ENCODE results near the gene GLIPR1L2.
A peak's percentile ranks its signal among the peaks of the same experiment; 100 is the strongest.
"Not testable (repeated sequence)": the region's sequence is repeated elsewhere in the genome, so short reads cannot be mapped to it uniquely, and the experiment has no call there.

GLIPR1L2 gene

DNA sequence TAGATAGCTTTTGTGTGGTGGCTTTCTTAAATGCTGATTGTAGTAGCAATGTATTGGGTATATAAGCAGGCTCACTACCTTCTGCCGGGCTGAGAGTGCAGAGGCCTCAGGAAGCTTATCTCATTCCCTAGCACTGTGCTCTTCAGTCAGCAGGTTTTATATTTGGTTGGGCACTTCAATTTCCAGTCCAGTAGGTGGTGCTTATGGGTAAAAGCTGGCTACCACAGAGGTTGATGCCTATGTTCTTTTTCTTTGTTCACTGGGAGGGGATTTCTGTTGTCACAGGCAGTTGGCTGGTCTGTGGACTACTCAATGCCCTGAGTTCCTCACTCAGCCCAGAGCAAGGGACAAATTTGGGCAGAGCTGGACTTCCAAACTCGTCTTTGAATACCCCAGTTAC, 46.7 kb downstream of the GLIPR1L2 start:
- H3K9ac ChIP-seq (ENCODE audit: low read length): no peak overlapping the region
- no peak overlapping the region for H2AFZ ChIP-seq (ENCODE audit: low read depth, low read length)
- H3K79me2 ChIP-seq (ENCODE audit: low read length): no peaks in the 10 kb centered on the region
- H3K27ac ChIP-seq (ENCODE audit: low read length): no peak overlapping the region
- H3K4me3 ChIP-seq (ENCODE audit: low read length): no peak overlapping the region
- no peaks in the 10 kb centered on the region for H4K20me1 ChIP-seq (ENCODE audit: insufficient read depth, low read length)
- H3K4me2 ChIP-seq (ENCODE audit: low read length): no peak overlapping the region
- TF ChIP-seq, protein P1, sequence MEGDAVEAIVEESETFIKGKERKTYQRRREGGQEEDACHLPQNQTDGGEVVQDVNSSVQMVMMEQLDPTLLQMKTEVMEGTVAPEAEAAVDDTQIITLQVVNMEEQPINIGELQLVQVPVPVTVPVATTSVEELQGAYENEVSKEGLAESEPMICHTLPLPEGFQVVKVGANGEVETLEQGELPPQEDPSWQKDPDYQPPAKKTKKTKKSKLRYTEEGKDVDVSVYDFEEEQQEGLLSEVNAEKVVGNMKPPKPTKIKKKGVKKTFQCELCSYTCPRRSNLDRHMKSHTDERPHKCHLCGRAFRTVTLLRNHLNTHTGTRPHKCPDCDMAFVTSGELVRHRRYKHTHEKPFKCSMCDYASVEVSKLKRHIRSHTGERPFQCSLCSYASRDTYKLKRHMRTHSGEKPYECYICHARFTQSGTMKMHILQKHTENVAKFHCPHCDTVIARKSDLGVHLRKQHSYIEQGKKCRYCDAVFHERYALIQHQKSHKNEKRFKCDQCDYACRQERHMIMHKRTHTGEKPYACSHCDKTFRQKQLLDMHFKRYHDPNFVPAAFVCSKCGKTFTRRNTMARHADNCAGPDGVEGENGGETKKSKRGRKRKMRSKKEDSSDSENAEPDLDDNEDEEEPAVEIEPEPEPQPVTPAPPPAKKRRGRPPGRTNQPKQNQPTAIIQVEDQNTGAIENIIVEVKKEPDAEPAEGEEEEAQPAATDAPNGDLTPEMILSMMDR (IDR thresholded peaks at IDR 0.05; ENCODE audit: low read depth, low read length): peak; percentile 24
- TF ChIP-seq EZH2phosphoT487 (IDR thresholded peaks at IDR 0.05; ENCODE audit: low read depth): no peak
- no peaks in the 10 kb centered on the region for H3K27me3 ChIP-seq (ENCODE audit: low read depth, low read length)
- H3K36me3 ChIP-seq (replicated peaks; ENCODE audit: low read depth, low read length): no peaks in the 10 kb centered on the region
- peaks cover 6% of the 10 kb centered on the region; the same call in 1 of the 2 replicates for H3K9me3 ChIP-seq (ENCODE audit: insufficient read depth, low read length)
- H3K4me1 ChIP-seq (ENCODE audit: low read length): no peaks in the 10 kb centered on the region

DNA sequence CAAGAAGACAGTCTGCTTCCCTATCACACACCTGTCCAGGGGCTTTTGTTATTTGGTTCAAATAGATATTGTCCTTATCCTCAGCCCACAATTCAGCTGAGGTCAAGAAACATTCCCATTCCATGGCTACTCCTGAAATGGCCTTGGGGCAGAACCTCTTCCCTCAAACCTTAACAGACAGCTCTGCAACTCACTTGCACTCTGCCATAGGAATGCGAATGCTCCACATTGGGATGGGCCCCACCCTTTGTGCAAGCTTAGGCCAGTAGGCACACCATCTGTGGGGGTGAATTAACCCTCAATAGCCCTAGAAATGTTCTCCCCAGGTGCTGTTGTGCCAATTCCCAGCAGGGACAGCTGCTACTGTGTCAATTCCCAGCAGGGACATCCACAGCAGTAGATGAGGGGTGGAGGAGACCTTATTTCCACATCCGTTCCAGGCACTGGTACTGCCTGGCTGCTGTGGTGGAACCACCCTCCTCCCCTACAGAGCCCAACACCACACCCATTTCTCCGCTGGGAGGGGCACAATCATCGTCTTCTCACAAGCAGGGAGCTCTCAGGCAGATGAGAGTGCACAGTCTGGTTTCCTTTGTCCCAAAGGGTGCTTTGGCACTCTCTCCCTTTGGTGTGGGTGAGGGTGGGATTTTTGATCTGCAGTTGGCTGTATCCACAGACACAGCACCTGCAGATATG, 47.3 kb downstream of the GLIPR1L2 start:
- H2AFZ ChIP-seq (ENCODE audit: low read depth, low read length): no peak overlapping the region
- no peaks in the 10 kb centered on the region for H3K79me2 ChIP-seq (ENCODE audit: low read length)
- H3K4me2 ChIP-seq (ENCODE audit: low read length): no peak overlapping the region
- no peak overlapping the region for H3K4me3 ChIP-seq (ENCODE audit: low read length)
- H3K9ac ChIP-seq (ENCODE audit: low read length): no peak overlapping the region
- no peaks in the 10 kb centered on the region for H3K36me3 ChIP-seq (replicated peaks; ENCODE audit: low read depth, low read length)
- no peaks in the 10 kb centered on the region for H4K20me1 ChIP-seq (ENCODE audit: insufficient read depth, low read length)
- peaks cover 6% of the 10 kb centered on the region; the same call in 1 of the 2 replicates for H3K9me3 ChIP-seq (ENCODE audit: insufficient read depth, low read length)
- H3K4me1 ChIP-seq (ENCODE audit: low read length): no peaks in the 10 kb centered on the region
- H3K27ac ChIP-seq (ENCODE audit: low read length): no peak overlapping the region
- no peaks in the 10 kb centered on the region for H3K27me3 ChIP-seq (ENCODE audit: low read depth, low read length)
- no peak for TF ChIP-seq EZH2phosphoT487 (IDR thresholded peaks at IDR 0.05; ENCODE audit: low read depth)
- TF ChIP-seq, protein P1 (IDR thresholded peaks at IDR 0.05; ENCODE audit: low read depth, low read length): no peak

DNA sequence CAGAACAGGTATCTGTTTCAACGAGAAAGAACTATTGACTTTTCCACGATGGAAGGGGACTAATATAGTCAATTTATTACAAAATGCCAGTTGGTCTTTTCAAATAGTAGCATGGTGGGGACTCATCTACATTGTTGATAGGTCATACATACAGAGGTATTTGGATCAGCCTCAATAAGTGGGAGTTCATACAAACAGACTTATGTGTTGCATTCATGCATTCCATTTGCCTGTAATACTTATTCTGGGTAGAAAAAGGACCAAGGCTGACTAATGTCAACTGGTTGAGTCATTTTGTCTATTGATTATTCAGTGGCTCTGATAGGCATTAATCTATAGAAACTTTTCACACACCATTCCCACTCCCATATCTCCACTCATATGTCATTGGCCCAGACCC, 48.2 kb downstream of the GLIPR1L2 start:
- TF ChIP-seq EZH2phosphoT487 (IDR thresholded peaks at IDR 0.05; ENCODE audit: low read depth): no peak
- TF ChIP-seq, protein P1 (IDR thresholded peaks at IDR 0.05; ENCODE audit: low read depth, low read length): no peak
- Histone ChIP-seq H3K4me3 (ENCODE audit: low read length) (no peak overlapping the region), H2AFZ (ENCODE audit: low read depth, low read length) (no peak overlapping the region), H3K27ac (ENCODE audit: low read length) (no peak overlapping the region), H4K20me1 (ENCODE audit: insufficient read depth, low read length) (no peaks in the 10 kb centered on the region), H3K4me1 (ENCODE audit: low read length) (no peaks in the 10 kb centered on the region), H3K36me3 (replicated peaks; ENCODE audit: low read depth, low read length) (no peaks in the 10 kb centered on the region), H3K79me2 (ENCODE audit: low read length) (no peaks in the 10 kb centered on the region), H3K4me2 (ENCODE audit: low read length) (no peak overlapping the region), H3K27me3 (ENCODE audit: low read depth, low read length) (no peaks in the 10 kb centered on the region), H3K9me3 (ENCODE audit: insufficient read depth, low read length) (peaks cover 6% of the 10 kb centered on the region; the same call in 1 of the 2 replicates), H3K9ac (ENCODE audit: low read length) (no peak overlapping the region)

DNA sequence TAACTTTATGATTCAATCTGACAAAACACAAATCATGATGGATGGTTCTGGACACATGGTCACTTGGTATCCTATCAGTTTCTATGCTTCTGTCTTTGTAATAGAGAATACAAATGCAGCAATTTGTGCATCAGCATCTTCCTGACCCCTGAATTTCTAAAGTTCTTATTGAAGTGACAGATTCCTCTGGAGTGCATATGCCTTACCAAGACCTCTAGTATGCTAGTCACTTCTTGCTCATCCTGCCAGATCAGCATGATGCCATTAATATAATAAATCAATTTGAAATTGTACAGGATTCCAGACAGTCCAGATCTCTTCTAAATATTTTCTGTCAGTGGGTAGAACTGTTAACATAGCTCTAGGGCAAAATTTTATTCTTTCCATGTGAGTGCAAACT, 49.0 kb downstream of the GLIPR1L2 start:
- Histone ChIP-seq H3K4me1 (ENCODE audit: low read length) (no peaks in the 10 kb centered on the region), H2AFZ (ENCODE audit: low read depth, low read length) (no peak overlapping the region), H3K9ac (ENCODE audit: low read length) (no peak overlapping the region), H3K36me3 (replicated peaks; ENCODE audit: low read depth, low read length) (no peaks in the 10 kb centered on the region), H3K27ac (ENCODE audit: low read length) (no peak overlapping the region), H4K20me1 (ENCODE audit: insufficient read depth, low read length) (no peaks in the 10 kb centered on the region), H3K79me2 (ENCODE audit: low read length) (no peaks in the 10 kb centered on the region), H3K4me3 (ENCODE audit: low read length) (no peak overlapping the region), H3K9me3 (ENCODE audit: insufficient read depth, low read length) (peaks cover 6% of the 10 kb centered on the region; the same call in 1 of the 2 replicates), H3K4me2 (ENCODE audit: low read length) (no peak overlapping the region), H3K27me3 (ENCODE audit: low read depth, low read length) (no peaks in the 10 kb centered on the region)
- TF ChIP-seq, protein P1 (IDR thresholded peaks at IDR 0.05; ENCODE audit: low read depth, low read length): no peak
- TF ChIP-seq EZH2phosphoT487 (IDR thresholded peaks at IDR 0.05; ENCODE audit: low read depth): no peak

DNA sequence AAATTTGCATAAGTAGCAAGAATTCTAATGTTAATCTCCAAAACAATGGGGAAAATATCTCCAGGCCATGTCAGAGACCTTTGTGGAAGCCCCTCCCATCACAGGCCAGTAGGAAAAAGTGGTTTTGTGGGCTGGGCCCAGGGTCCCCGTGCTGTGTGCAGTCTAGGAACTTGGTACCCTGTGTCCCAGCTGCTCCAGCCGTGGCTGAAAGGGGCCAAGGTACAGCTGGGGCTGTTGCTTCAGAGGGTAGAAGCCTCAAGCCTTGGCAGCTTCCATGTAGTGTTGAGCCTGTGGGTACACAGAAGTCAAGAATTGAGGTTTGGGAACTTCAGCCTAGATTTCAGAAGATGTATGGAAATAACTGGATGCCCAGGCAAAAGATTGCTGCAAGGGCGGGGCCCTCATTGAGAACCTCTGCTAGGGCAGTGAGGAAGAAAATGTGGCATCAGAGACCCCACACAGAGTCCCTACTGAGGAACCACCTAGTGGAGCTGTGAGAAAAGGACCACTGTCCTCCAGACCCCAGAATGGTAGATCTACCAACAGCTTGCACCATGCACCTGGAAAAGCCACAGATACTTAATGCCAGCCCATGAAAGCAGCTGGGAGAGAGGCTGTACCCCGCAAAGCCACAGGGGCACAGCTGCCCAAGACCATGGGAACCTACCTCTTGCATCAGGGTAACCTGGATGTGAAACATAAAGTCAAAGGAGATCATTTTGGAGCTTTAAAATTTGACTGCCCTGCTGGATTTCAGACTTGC, 51.0 kb downstream of the GLIPR1L2 start:
- not testable (repeated sequence) for H3K9ac ChIP-seq (ENCODE audit: low read length); H3K4me2 ChIP-seq (ENCODE audit: low read length); H3K9me3 ChIP-seq (ENCODE audit: insufficient read depth, low read length); H3K36me3 ChIP-seq (replicated peaks; ENCODE audit: low read depth, low read length); H3K4me3 ChIP-seq (ENCODE audit: low read length); H4K20me1 ChIP-seq (ENCODE audit: insufficient read depth, low read length); H3K27ac ChIP-seq (ENCODE audit: low read length); H3K79me2 ChIP-seq (ENCODE audit: low read length); H3K4me1 ChIP-seq (ENCODE audit: low read length); H2AFZ ChIP-seq (ENCODE audit: low read depth, low read length); H3K27me3 ChIP-seq (ENCODE audit: low read depth, low read length)

DNA sequence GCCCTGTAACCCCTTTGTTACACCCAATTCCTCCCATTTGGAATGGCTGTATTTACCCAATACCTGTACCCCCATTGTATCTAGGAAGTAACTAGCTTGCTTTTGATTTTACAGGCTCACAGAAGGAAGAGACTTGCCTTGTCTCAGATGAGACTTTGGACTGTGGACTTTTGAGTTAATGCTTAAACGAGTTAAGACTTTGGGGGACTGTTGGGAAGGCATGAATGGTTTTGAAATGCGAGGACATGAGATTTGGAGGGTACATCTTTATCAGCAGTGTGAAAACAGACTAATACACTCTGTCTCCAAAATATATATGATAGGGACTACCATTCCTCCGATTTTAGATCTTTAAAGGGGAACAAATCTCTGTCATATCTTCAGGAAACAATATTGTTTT, 51.6 kb downstream of the GLIPR1L2 start:
- not testable (repeated sequence) for H3K4me1 ChIP-seq (ENCODE audit: low read length); H3K27ac ChIP-seq (ENCODE audit: low read length); H3K4me3 ChIP-seq (ENCODE audit: low read length); H3K27me3 ChIP-seq (ENCODE audit: low read depth, low read length); H4K20me1 ChIP-seq (ENCODE audit: insufficient read depth, low read length); H2AFZ ChIP-seq (ENCODE audit: low read depth, low read length); H3K9me3 ChIP-seq (ENCODE audit: insufficient read depth, low read length); H3K79me2 ChIP-seq (ENCODE audit: low read length); H3K36me3 ChIP-seq (replicated peaks; ENCODE audit: low read depth, low read length); H3K9ac ChIP-seq (ENCODE audit: low read length); H3K4me2 ChIP-seq (ENCODE audit: low read length)
